ENCODE results near the gene SLC1A3. TPM values are rescaled to one million over a fixed set of nuclear protein-coding genes. Genes with fewer than 3 reads are reported as not detected.
A peak's percentile ranks its signal among the peaks of the same experiment; 100 is the strongest.

Gene SLC1A3
- total and polyA plus RNA-seq, 11 donors = 49.5 to 153 (median 66.1) TPM

DNA sequence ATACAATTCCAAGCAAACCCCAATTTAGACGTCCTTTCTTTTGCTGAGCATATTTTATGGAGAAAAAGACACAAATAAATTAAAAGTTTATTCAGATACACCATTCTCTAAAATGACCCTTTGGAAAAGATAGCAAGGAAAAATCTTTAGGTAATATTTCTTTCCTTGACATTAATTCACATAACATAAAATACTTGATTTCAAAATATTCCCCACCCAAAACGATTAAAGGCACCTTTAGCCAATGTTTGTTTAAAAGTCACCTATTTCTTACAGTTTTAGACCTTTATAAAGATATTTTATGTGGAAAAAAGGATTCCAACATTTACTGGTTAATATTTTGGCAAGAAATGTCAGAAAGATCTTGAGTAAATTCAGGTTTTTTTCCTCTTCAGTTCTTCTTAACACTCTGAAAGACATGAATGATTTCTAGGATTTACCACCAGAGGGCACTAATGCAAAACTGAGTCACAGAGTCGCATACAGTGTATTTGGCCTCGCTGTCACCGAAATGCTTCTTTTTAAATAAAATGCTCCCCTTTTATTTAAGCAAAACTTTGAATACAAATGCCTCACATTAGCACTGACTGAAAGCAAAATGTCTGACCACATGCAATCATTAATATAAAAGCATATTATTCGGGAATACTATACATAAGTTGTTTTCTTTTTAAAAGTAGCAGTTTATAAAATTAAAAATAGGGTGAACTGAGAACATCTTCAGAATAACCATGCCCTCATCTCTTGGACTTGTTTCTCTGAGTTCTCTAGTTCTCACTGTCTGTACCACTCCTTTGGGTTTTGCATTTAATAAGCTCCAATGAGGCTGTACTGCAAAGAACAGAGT, 122.5 kb downstream of the SLC1A3 start:
- H3K27ac ChIP-seq = no peak overlapping the region
- intact Hi-C loops (cut with DNase I) = loop anchor here in 5 of 10 donors (2.0 to 10.0 kb wide), 4 partner anchors 136 to 278 kb away; no protein-coding TSS in a partner anchor
- H3K27me3 ChIP-seq = no peaks in the 10 kb centered on the region
- no peaks in the 10 kb centered on the region for H3K36me3 ChIP-seq
- peak in 1 of 5 donors; percentile 17 for DNase-seq
- no peaks in the 10 kb centered on the region for H3K9me3 ChIP-seq
- 35 to 36% (median 36%) methylated on average over 6 of the region's 6 CpGs for WGBS, 4 donors
- H3K4me1 ChIP-seq = peaks cover 0 to 20% (median 0%) of the 10 kb centered on the region in 12 donors
- no peak for TF ChIP-seq POLR2A (IDR thresholded peaks at IDR 0.05)
- TF ChIP-seq, protein P1, sequence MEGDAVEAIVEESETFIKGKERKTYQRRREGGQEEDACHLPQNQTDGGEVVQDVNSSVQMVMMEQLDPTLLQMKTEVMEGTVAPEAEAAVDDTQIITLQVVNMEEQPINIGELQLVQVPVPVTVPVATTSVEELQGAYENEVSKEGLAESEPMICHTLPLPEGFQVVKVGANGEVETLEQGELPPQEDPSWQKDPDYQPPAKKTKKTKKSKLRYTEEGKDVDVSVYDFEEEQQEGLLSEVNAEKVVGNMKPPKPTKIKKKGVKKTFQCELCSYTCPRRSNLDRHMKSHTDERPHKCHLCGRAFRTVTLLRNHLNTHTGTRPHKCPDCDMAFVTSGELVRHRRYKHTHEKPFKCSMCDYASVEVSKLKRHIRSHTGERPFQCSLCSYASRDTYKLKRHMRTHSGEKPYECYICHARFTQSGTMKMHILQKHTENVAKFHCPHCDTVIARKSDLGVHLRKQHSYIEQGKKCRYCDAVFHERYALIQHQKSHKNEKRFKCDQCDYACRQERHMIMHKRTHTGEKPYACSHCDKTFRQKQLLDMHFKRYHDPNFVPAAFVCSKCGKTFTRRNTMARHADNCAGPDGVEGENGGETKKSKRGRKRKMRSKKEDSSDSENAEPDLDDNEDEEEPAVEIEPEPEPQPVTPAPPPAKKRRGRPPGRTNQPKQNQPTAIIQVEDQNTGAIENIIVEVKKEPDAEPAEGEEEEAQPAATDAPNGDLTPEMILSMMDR (IDR thresholded peaks at IDR 0.05) = peak; percentile 61 to 81 (median 66)
- ATAC-seq = peak in 3 of 4 donors; percentile 45 to 71 (median 57)
- no peak overlapping the region for H3K4me3 ChIP-seq

DNA sequence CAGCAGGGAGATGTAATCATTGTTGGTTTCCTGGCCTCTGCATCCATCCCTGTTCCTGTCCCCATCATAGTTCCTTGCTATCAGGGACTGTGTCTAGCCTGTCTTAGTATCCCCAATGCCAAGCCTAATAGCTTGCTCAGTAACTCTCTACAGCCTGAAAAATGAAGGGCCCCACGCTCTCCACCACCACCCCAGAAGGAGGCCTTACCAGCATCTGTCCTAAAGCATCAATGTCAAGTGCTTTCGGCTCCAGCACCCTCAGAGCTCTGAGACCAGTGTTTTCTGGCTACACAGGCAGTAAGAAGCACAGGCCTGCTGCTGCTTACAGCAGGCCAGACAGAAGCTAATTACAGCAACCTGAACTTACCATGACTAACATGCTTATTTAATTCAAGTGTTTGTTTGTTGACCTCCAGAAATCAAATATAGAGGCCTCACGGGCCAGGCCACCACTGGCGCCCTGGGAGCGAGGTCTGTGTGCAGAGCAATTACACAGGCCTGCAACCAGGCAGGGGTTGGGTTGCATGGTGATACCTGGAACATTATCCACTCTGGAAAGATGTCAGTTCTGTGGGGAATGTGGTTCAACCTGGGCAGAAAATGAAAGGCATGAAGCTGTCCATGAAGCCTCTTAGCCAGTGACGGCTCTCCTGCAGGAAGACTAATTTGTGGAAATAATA, 124.3 kb downstream of the SLC1A3 start:
- TF ChIP-seq POLR2A (IDR thresholded peaks at IDR 0.05) = no peak
- TF ChIP-seq, protein P1 (IDR thresholded peaks at IDR 0.05) = no peak
- no peak overlapping the region for H3K27ac ChIP-seq
- DNase-seq = no peak
- H3K36me3 ChIP-seq = no peaks in the 10 kb centered on the region
- no peak for ATAC-seq
- H3K9me3 ChIP-seq = no peaks in the 10 kb centered on the region
- H3K4me1 ChIP-seq = peaks cover 0 to 7% (median 0%) of the 10 kb centered on the region in 12 donors
- H3K27me3 ChIP-seq = peaks cover 0 to 9% (median 0%) of the 10 kb centered on the region in 9 donors
- no peak overlapping the region for H3K4me3 ChIP-seq
- intact Hi-C loops (cut with DNase I) = loop anchor here in 5 of 10 donors (5.0 to 10.0 kb wide), 4 partner anchors 137 to 277 kb away; partner anchors contain the start of gene NIPBL (in 1 of the 5)
- 92 to 95% (median 93%) methylated on average over 6 of the region's 6 CpGs for WGBS, 4 donors

DNA sequence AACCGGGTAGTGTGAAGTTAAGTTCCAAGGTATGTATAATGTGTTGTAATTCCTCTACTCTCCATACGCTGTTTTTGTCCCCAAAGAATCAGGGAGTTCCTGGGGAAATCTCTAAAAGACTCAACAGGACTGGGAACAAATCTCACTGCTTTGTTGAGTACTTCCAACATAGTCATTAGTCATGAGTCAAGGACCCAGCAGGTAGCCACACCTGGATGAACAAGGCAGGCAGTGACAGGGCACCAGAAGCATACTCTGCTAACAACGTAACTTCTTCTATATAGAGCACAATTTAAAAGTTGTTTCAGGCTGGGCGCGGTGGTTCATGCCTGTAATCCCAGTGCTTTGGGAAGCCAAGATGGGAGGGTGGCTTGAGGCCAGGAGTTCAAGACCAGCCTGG, 126.8 kb downstream of the SLC1A3 start:
- peaks cover 0 to 27% (median 0%) of the 10 kb centered on the region in 9 donors for H3K27me3 ChIP-seq
- H3K4me1 ChIP-seq = peaks cover 0 to 7% (median 0%) of the 10 kb centered on the region in 12 donors
- ATAC-seq = no peak
- WGBS, 4 donors = 87 to 94% (median 90%) methylated on average over 5 of the region's 5 CpGs
- intact Hi-C loops (cut with DNase I) = loop anchor here in 5 of 10 donors (5.0 to 10.0 kb wide), 4 partner anchors 134 to 274 kb away; partner anchors contain the start of gene NIPBL (in 1 of the 5)
- TF ChIP-seq POLR2A (IDR thresholded peaks at IDR 0.05) = no peak
- TF ChIP-seq, protein P1 (IDR thresholded peaks at IDR 0.05) = no peak
- H3K4me3 ChIP-seq = no peak overlapping the region
- H3K27ac ChIP-seq = no peak overlapping the region
- no peaks in the 10 kb centered on the region for H3K9me3 ChIP-seq
- H3K36me3 ChIP-seq = no peaks in the 10 kb centered on the region
- no peak for DNase-seq

All from heart left ventricle (tissue), 16 donors.